ENCODE results near the gene RSU1.
"Not testable (repeated sequence)": the region's sequence is repeated elsewhere in the genome, so short reads cannot be mapped to it uniquely, and the experiment has no call there.

Gene RSU1

GRCh38 chr10:16777473-16778370 lies 39.5 kb downstream of the RSU1 start:
- FAIRE-seq = no peak

GRCh38 chr10:16776896-16777295 lies 40.3 kb downstream of the RSU1 start:
- no peak for FAIRE-seq

GRCh38 chr10:16773334-16773733 lies 43.9 kb downstream of the RSU1 start:
- FAIRE-seq = no peak

GRCh38 chr10:16770670-16771069 lies 46.6 kb downstream of the RSU1 start:
- FAIRE-seq = no peak

- FAIRE-seq = no peak
Observed at GRCh38 chr10:16770141-16770540, 47.1 kb downstream of the RSU1 start.

GRCh38 chr10:16769331-16769730 lies 47.9 kb downstream of the RSU1 start:
- no peak for FAIRE-seq

GRCh38 chr10:16768702-16769101 lies 48.5 kb downstream of the RSU1 start:
- no peak for FAIRE-seq

GRCh38 chr10:16765509-16766375 lies 51.5 kb downstream of the RSU1 start:
- no peak for FAIRE-seq

- FAIRE-seq = no peak
Observed at GRCh38 chr10:16761300-16761699, 55.9 kb downstream of the RSU1 start.

- no peak for FAIRE-seq
Observed at GRCh38 chr10:16756561-16757221, 60.5 kb downstream of the RSU1 start.

- FAIRE-seq = no peak
Observed at GRCh38 chr10:16754765-16755164, 62.5 kb downstream of the RSU1 start.

- not testable (repeated sequence) for FAIRE-seq
Observed at GRCh38 chr10:16752849-16753248, 64.4 kb downstream of the RSU1 start.

GRCh38 chr10:16752099-16752498 lies 65.1 kb downstream of the RSU1 start:
- no peak for FAIRE-seq

GRCh38 chr10:16751244-16751643 lies 66.0 kb downstream of the RSU1 start:
- FAIRE-seq = no peak

GRCh38 chr10:16750461-16750860 lies 66.8 kb downstream of the RSU1 start:
- FAIRE-seq = no peak

GRCh38 chr10:16748749-16749148 lies 68.5 kb downstream of the RSU1 start:
- no peak for FAIRE-seq

- FAIRE-seq = no peak
Observed at GRCh38 chr10:16746856-16747255, 70.4 kb downstream of the RSU1 start.

- FAIRE-seq = no peak
Observed at GRCh38 chr10:16745061-16745460, 72.2 kb downstream of the RSU1 start.

- no peak for FAIRE-seq
Observed at GRCh38 chr10:16742165-16742960, 74.9 kb downstream of the RSU1 start.

- FAIRE-seq = no peak
Observed at GRCh38 chr10:16741540-16741939, 75.7 kb downstream of the RSU1 start.

- no peak for FAIRE-seq
Observed at GRCh38 chr10:16737420-16737819, 79.8 kb downstream of the RSU1 start.

GRCh38 chr10:16735671-16736070 lies 81.6 kb downstream of the RSU1 start:
- no peak for FAIRE-seq

All from A204.1 (cell line).